Measurements from ENCODE around the gene ZNF440. TPM values are rescaled to one million over a fixed set of nuclear protein-coding genes. Genes with fewer than 3 reads are reported as not detected.
"Not testable (repeated sequence)": the region's sequence is repeated elsewhere in the genome, so short reads cannot be mapped to it uniquely, and the experiment has no call there.

ZNF440 gene
- total and polyA plus RNA-seq, 5 donors = 4.0 to 7.5 (median 5.9) TPM

GRCh38 chr19:11856596-11857250 lies 42.6 kb downstream of the ZNF440 start:
- Histone ChIP-seq H3K27me3 (ENCODE audit: control insufficient read depth, insufficient read depth) (no peaks in the 10 kb centered on the region), H3K9me3 (ENCODE audit: control insufficient read depth, low read length) (no peaks in the 10 kb centered on the region), H3K4me1 (ENCODE audit: control insufficient read depth, insufficient read depth, low read length) (no peaks in the 10 kb centered on the region), H3K4me3 (ENCODE audit: low read length) (no peak overlapping the region), H3K27ac (ENCODE audit: low read length) (no peak overlapping the region)
- intact Hi-C loops (cut with DNase I) = no loop called here
- WGBS = 95% methylated on average over 12 of the region's 12 CpGs
- DNase-seq = no peak
- ATAC-seq = no peak

- no peaks in the 10 kb centered on the region for H3K9me3 ChIP-seq (ENCODE audit: control insufficient read depth, low read length)
- H3K27me3 ChIP-seq (ENCODE audit: control insufficient read depth, insufficient read depth) = no peaks in the 10 kb centered on the region
- intact Hi-C loops (cut with DNase I) = no loop called here
- H3K4me1 ChIP-seq (ENCODE audit: control insufficient read depth, insufficient read depth, low read length) = no peaks in the 10 kb centered on the region
- no peak for DNase-seq
- H3K4me3 ChIP-seq (ENCODE audit: low read length) = no peak overlapping the region
- ATAC-seq = no peak
- H3K27ac ChIP-seq (ENCODE audit: low read length) = no peak overlapping the region
- WGBS = 94% methylated on average over 7 of the region's 7 CpGs
These were observed 46.6 kb downstream of the ZNF440 start for GRCh38 chr19:11860721-11861120.

GRCh38 chr19:11861301-11861700 lies 47.2 kb downstream of the ZNF440 start:
- Histone ChIP-seq H3K27me3 (ENCODE audit: control insufficient read depth, insufficient read depth) (no peaks in the 10 kb centered on the region), H3K4me3 (ENCODE audit: low read length) (no peak overlapping the region), H3K27ac (ENCODE audit: low read length) (no peak overlapping the region), H3K9me3 (ENCODE audit: control insufficient read depth, low read length) (no peaks in the 10 kb centered on the region), H3K4me1 (ENCODE audit: control insufficient read depth, insufficient read depth, low read length) (no peaks in the 10 kb centered on the region)
- ATAC-seq (no peak), DNase-seq (no peak)
- intact Hi-C loops (cut with DNase I) = no loop called here
- WGBS = 97% methylated on average over 2 of the region's 2 CpGs

- peaks cover 12% of the 10 kb centered on the region for H3K9me3 ChIP-seq (ENCODE audit: control insufficient read depth, low read length)
- ATAC-seq; H3K4me1 ChIP-seq (ENCODE audit: control insufficient read depth, insufficient read depth, low read length); intact Hi-C loops (cut with DNase I); DNase-seq; H3K4me3 ChIP-seq (ENCODE audit: low read length); H3K27ac ChIP-seq (ENCODE audit: low read length); H3K27me3 ChIP-seq (ENCODE audit: control insufficient read depth, insufficient read depth): not testable (repeated sequence)
- 78% methylated on average over 4 of the region's 4 CpGs for WGBS
These were observed 53.7 kb downstream of the ZNF440 start for GRCh38 chr19:11867766-11868165.

GRCh38 chr19:11868188-11868587 lies 54.1 kb downstream of the ZNF440 start:
- WGBS = 97% methylated on average over 8 of the region's 8 CpGs

GRCh38 chr19:11872624-11873023 lies 58.6 kb downstream of the ZNF440 start:
- 94% methylated on average over 9 of the region's 9 CpGs for WGBS
- H3K27me3 ChIP-seq (ENCODE audit: control insufficient read depth, insufficient read depth) = no peaks in the 10 kb centered on the region
- intact Hi-C loops (cut with DNase I) = no loop called here
- H3K4me3 ChIP-seq (ENCODE audit: low read length) = no peak overlapping the region
- ATAC-seq (no peak), DNase-seq (no peak)
- no peaks in the 10 kb centered on the region for H3K4me1 ChIP-seq (ENCODE audit: control insufficient read depth, insufficient read depth, low read length)
- H3K9me3 ChIP-seq (ENCODE audit: control insufficient read depth, low read length) = peaks cover 8% of the 10 kb centered on the region
- no peak overlapping the region for H3K27ac ChIP-seq (ENCODE audit: low read length)

More at GRCh38 chr19:11868188-11868587, 54.1 kb downstream of the ZNF440 start:
- H3K4me3 ChIP-seq (ENCODE audit: low read length) = no peak overlapping the region
- no peak overlapping the region for H3K27ac ChIP-seq (ENCODE audit: low read length)
- peaks cover 12% of the 10 kb centered on the region for H3K9me3 ChIP-seq (ENCODE audit: control insufficient read depth, low read length)
- no peaks in the 10 kb centered on the region for H3K27me3 ChIP-seq (ENCODE audit: control insufficient read depth, insufficient read depth)
- no peaks in the 10 kb centered on the region for H3K4me1 ChIP-seq (ENCODE audit: control insufficient read depth, insufficient read depth, low read length)
- intact Hi-C loops (cut with DNase I) = no loop called here
- DNase-seq (no peak), ATAC-seq (no peak)

GRCh38 chr19:11873762-11874161 lies 59.7 kb downstream of the ZNF440 start:
- intact Hi-C loops (cut with DNase I) = no loop called here
- ATAC-seq = no peak
- no peak overlapping the region for H3K27ac ChIP-seq (ENCODE audit: low read length)
- H3K9me3 ChIP-seq (ENCODE audit: control insufficient read depth, low read length) = peaks cover 5% of the 10 kb centered on the region
- H3K27me3 ChIP-seq (ENCODE audit: control insufficient read depth, insufficient read depth) = no peaks in the 10 kb centered on the region
- DNase-seq = no peak
- H3K4me3 ChIP-seq (ENCODE audit: low read length) = no peak overlapping the region
- H3K4me1 ChIP-seq (ENCODE audit: control insufficient read depth, insufficient read depth, low read length) = no peaks in the 10 kb centered on the region
- 83% methylated on average over 1 of the region's 1 CpG for WGBS

GRCh38 chr19:11879687-11880266 lies 65.7 kb downstream of the ZNF440 start:
- H3K4me1 ChIP-seq (ENCODE audit: control insufficient read depth, insufficient read depth, low read length); H3K9me3 ChIP-seq (ENCODE audit: control insufficient read depth, low read length); H3K27me3 ChIP-seq (ENCODE audit: control insufficient read depth, insufficient read depth); H3K27ac ChIP-seq (ENCODE audit: low read length); H3K4me3 ChIP-seq (ENCODE audit: low read length): not testable (repeated sequence)
- WGBS = 78% methylated on average over 16 of the region's 16 CpGs
- intact Hi-C loops (cut with DNase I) = loop anchor here in 3 of 4 donors (2.0 to 5.0 kb wide), 4 partner anchors 108 to 263 kb away; partner anchors contain the start of gene ZNF20 (in 1 of the 3)
- peak; percentile 12 to 55 (median 51) for DNase-seq
- ATAC-seq = peak in 1 of 2 donors; percentile 50

- H3K4me1 ChIP-seq (ENCODE audit: control insufficient read depth, insufficient read depth, low read length) = no peaks in the 10 kb centered on the region
- no peaks in the 10 kb centered on the region for H3K9me3 ChIP-seq (ENCODE audit: control insufficient read depth, low read length)
- H3K27me3 ChIP-seq (ENCODE audit: control insufficient read depth, insufficient read depth) = no peaks in the 10 kb centered on the region
- ATAC-seq = no peak
- DNase-seq = no peak
- intact Hi-C loops (cut with DNase I) = loop anchor here in 2 of 4 donors (2.0 to 5.0 kb wide), 4 partner anchors 107 to 262 kb away; partner anchors contain the start of gene ZNF20 (in 1 of the 2)
- WGBS = 90% methylated on average over 12 of the region's 12 CpGs
- no peak overlapping the region for H3K4me3 ChIP-seq (ENCODE audit: low read length)
- H3K27ac ChIP-seq (ENCODE audit: low read length) = no peak overlapping the region
These were observed 66.5 kb downstream of the ZNF440 start for GRCh38 chr19:11880598-11880997.

- Histone ChIP-seq H3K4me3 (ENCODE audit: low read length) (no peak overlapping the region), H3K27me3 (ENCODE audit: control insufficient read depth, insufficient read depth) (no peaks in the 10 kb centered on the region), H3K9me3 (ENCODE audit: control insufficient read depth, low read length) (no peaks in the 10 kb centered on the region), H3K4me1 (ENCODE audit: control insufficient read depth, insufficient read depth, low read length) (no peaks in the 10 kb centered on the region), H3K27ac (ENCODE audit: low read length) (no peak overlapping the region)
- DNase-seq (peak in 2 of 3 donors; percentile 28 to 58), ATAC-seq (peak; percentile 68 to 79)
- intact Hi-C loops (cut with DNase I) = loop anchor here in 2 of 4 donors (2.0 to 5.0 kb wide), 4 partner anchors 106 to 262 kb away; partner anchors contain the start of gene ZNF20 (in 1 of the 2)
- 17% methylated on average over 10 of the region's 10 CpGs for WGBS
These were observed 67.2 kb downstream of the ZNF440 start for GRCh38 chr19:11881151-11881800.

- Histone ChIP-seq H3K27ac (ENCODE audit: low read length) (no peak overlapping the region), H3K27me3 (ENCODE audit: control insufficient read depth, insufficient read depth) (no peaks in the 10 kb centered on the region), H3K4me1 (ENCODE audit: control insufficient read depth, insufficient read depth, low read length) (no peaks in the 10 kb centered on the region), H3K4me3 (ENCODE audit: low read length) (no peak overlapping the region), H3K9me3 (ENCODE audit: control insufficient read depth, low read length) (no peaks in the 10 kb centered on the region)
- WGBS = 63% methylated on average over 2 of the region's 2 CpGs
- DNase-seq = no peak
- intact Hi-C loops (cut with DNase I) = loop anchor here in 1 of 4 donors (5.0 kb wide), 2 partner anchors 105 to 260 kb away; partner anchors contain the start of gene ZNF20
- ATAC-seq = no peak
These were observed 68.5 kb downstream of the ZNF440 start for GRCh38 chr19:11882606-11883005.

Measured in right cardiac atrium (tissue), 5 donors.